Right atrium auricular region (tissue), 2 donors: ENCODE data around the gene ARHGAP26. TPM values are rescaled to one million over a fixed set of nuclear protein-coding genes. Genes with fewer than 3 reads are reported as not detected.

Source experiments
- DNase-seq: peaks from one replicate; pipeline ENCODE4 v3.0.0-alpha.2; 2019; ENCODE audit warnings: low spot score
- H3K27ac ChIP-seq, 2 donors: fragments of 200-600 bp; sonication (generic); 1 replicate in 1 of 2; 2 replicates in 1 of 2; pipeline ENCODE4 v1.5.1; 2016 to 2019
- H3K27me3 ChIP-seq, 2 donors: fragments of 200-600 bp; sonication (generic); one replicate each; pipeline versions ENCODE4 v1.5.1 to v1.6.0; 2017 to 2019
- H3K36me3 ChIP-seq: fragments of 200-600 bp; sonication (generic); one replicate; pipeline ENCODE4 v1.5.1; 2016
- H3K4me1 ChIP-seq, 2 donors: fragments of 200-600 bp; sonication (generic); one replicate each; pipeline versions ENCODE4 v1.5.1 to v1.6.0; 2017 to 2019
- H3K4me3 ChIP-seq, 2 donors: fragments of 200-600 bp; sonication (generic); 1 replicate in 1 of 2; 2 replicates in 1 of 2; pipeline ENCODE4 v1.5.1; 2017 to 2019; ENCODE audit warnings: mild to moderate bottlenecking in 1 of 2, moderate library complexity in 1 of 2
- H3K9me3 ChIP-seq, 2 donors: fragments of 200-600 bp; sonication (generic); one replicate each; pipeline ENCODE4 v1.5.1; 2019
- CTCF ChIP-seq, 2 donors: fragments of 200-600 bp; sonication (generic); IDR thresholded peaks; one replicate each; pipeline ENCODE4 v1.5.1; 2019; ENCODE audit warnings: antibody characterized with exemption in 2 of 2
- total RNA-seq, 2 donors: library from RNA; depleted of rRNA; stranded (reverse); fragments of >200 nt; gene quantifications; one replicate each; pipeline ENCODE4 v1.1.0, GENCODE V29; 2016

Gene ARHGAP26
- total RNA-seq, 2 donors from 2014 or later = 29.8 to 31.6 TPM

- no peaks in the 10 kb centered on the region for H3K27me3 ChIP-seq
- no peaks in the 10 kb centered on the region for H3K36me3 ChIP-seq
- no peak for TF ChIP-seq CTCF (IDR thresholded peaks at IDR 0.05)
- H3K27ac ChIP-seq = peak overlapping the region; percentile 71 to 79
- no peak overlapping the region for H3K4me3 ChIP-seq
- no peak for DNase-seq
- H3K4me1 ChIP-seq = peaks cover 0 to 89% of the 10 kb centered on the region in 2 donors
- no peaks in the 10 kb centered on the region for H3K9me3 ChIP-seq
Measured at GRCh38 chr5:142845954-142846398, 75.8 kb downstream of the ARHGAP26 start.

GRCh38 chr5:142846406-142846805, 76.2 kb downstream of the ARHGAP26 start:
- Histone ChIP-seq H3K4me3 (no peak overlapping the region), H3K27ac (peak overlapping the region; percentile 71 to 79), H3K9me3 (no peaks in the 10 kb centered on the region), H3K27me3 (no peaks in the 10 kb centered on the region), H3K4me1 (peaks cover 0 to 87% of the 10 kb centered on the region in 2 donors), H3K36me3 (no peaks in the 10 kb centered on the region)
- TF ChIP-seq CTCF (IDR thresholded peaks at IDR 0.05) = no peak
- no peak for DNase-seq

- Histone ChIP-seq H3K4me1 (peaks cover 0 to 87% of the 10 kb centered on the region in 2 donors), H3K36me3 (no peaks in the 10 kb centered on the region), H3K27me3 (no peaks in the 10 kb centered on the region), H3K4me3 (no peak overlapping the region), H3K9me3 (no peaks in the 10 kb centered on the region), H3K27ac (peak overlapping the region in 1 of 2 donors; percentile 79)
- no peak for DNase-seq
- no peak for TF ChIP-seq CTCF (IDR thresholded peaks at IDR 0.05)
Measured at GRCh38 chr5:142847898-142848790, 78.0 kb downstream of the ARHGAP26 start.

- Histone ChIP-seq H3K9me3 (no peaks in the 10 kb centered on the region), H3K36me3 (no peaks in the 10 kb centered on the region), H3K4me3 (no peak overlapping the region), H3K27ac (no peak overlapping the region), H3K4me1 (peaks cover 0 to 87% of the 10 kb centered on the region in 2 donors), H3K27me3 (no peaks in the 10 kb centered on the region)
- TF ChIP-seq CTCF (IDR thresholded peaks at IDR 0.05) = no peak
- no peak for DNase-seq
Measured at GRCh38 chr5:142849466-142849865, 79.3 kb downstream of the ARHGAP26 start.

- no peak for TF ChIP-seq CTCF (IDR thresholded peaks at IDR 0.05)
- Histone ChIP-seq H3K4me1 (peaks cover 0 to 87% of the 10 kb centered on the region in 2 donors), H3K27me3 (no peaks in the 10 kb centered on the region), H3K4me3 (no peak overlapping the region), H3K9me3 (no peaks in the 10 kb centered on the region), H3K27ac (no peak overlapping the region), H3K36me3 (no peaks in the 10 kb centered on the region)
- no peak for DNase-seq
Measured at GRCh38 chr5:142849880-142850279, 79.7 kb downstream of the ARHGAP26 start.
